CD14-positive monocyte (primary cell): ENCODE results near the gene DLG4. TPM values are rescaled to one million over a fixed set of nuclear protein-coding genes. Genes with fewer than 3 reads are reported as not detected.
A peak's percentile ranks its signal among the peaks of the same experiment; 100 is the strongest.
"Not testable (repeated sequence)": the region's sequence is repeated elsewhere in the genome, so short reads cannot be mapped to it uniquely, and the experiment has no call there.

Experiments used
- DNase-seq, 3 donors: peaks; one replicate each; pipeline ENCODE4 v3.0.0-alpha.2; 2011 to 2022
- H2AFZ ChIP-seq: 2 replicates; pipeline ENCODE4 v1.6.0; 2012; ENCODE audit warnings: mild to moderate bottlenecking, low read depth, low read length, inconsistent platforms; ENCODE audit not compliant: insufficient read depth, poor library complexity, severe bottlenecking
- H3K27ac ChIP-seq, 2 donors: 1 replicate in 1 of 2; 2 replicates in 1 of 2; pipeline ENCODE4 v1.5.1; 2012 to 2013; ENCODE audit warnings: low read length in 2 of 2, control low read depth in 1 of 2, inconsistent platforms in 1 of 2, low read depth in 1 of 2, mild to moderate bottlenecking in 1 of 2
- H3K27me3 ChIP-seq, 2 donors: one replicate each; pipeline versions ENCODE4 v1.6.0 to v1.6.1; 2011 to 2013; ENCODE audit warnings: low read length in 2 of 2; ENCODE audit not compliant: control insufficient read depth in 2 of 2, insufficient read depth in 2 of 2
- H3K36me3 ChIP-seq, 2 donors: replicated peaks in 1 of 2; 1 replicate in 1 of 2; 2 replicates in 1 of 2; pipeline versions ENCODE4 v1.5.1 to v1.6.1; 2012 to 2013; ENCODE audit warnings: low read length in 2 of 2, control low read depth in 1 of 2, inconsistent platforms in 1 of 2, mild to moderate bottlenecking in 1 of 2; ENCODE audit not compliant: insufficient read depth in 2 of 2, control insufficient read depth in 1 of 2
- H3K4me1 ChIP-seq, 2 donors: 1 replicate in 1 of 2; 2 replicates in 1 of 2; pipeline versions ENCODE4 v1.5.1 to v1.6.1; 2012 to 2013; ENCODE audit warnings: low read length in 2 of 2, control low read depth in 1 of 2, inconsistent platforms in 1 of 2, mild to moderate bottlenecking in 1 of 2, moderate library complexity in 1 of 2; ENCODE audit not compliant: insufficient read depth in 2 of 2, control insufficient read depth in 1 of 2
- H3K4me2 ChIP-seq: replicated peaks from 2 replicates; pipeline ENCODE3; 2012; ENCODE audit warnings: low read length, moderate library complexity, mild to moderate bottlenecking; ENCODE audit not compliant: poor library complexity, severe bottlenecking; ENCODE audit errors: extremely low read depth
- H3K4me3 ChIP-seq, 3 experiments: fragments of 200-600 bp in 1 of 3; sonication (generic) in 1 of 3; replicated peaks in 1 of 3; 1 replicate in 2 of 3; 2 replicates in 1 of 3; pipeline ENCODE4 v1.5.1; 2011 to 2013; ENCODE audit warnings: low read length in 3 of 3, mild to moderate bottlenecking in 3 of 3, control low read depth in 2 of 3, low read depth in 2 of 3, inconsistent platforms in 1 of 3, moderate library complexity in 1 of 3
- H3K79me2 ChIP-seq: 2 replicates; pipeline ENCODE4 v1.6.0; 2012; ENCODE audit warnings: mild to moderate bottlenecking, control low read depth, inconsistent platforms, low read length, moderate library complexity; ENCODE audit not compliant: insufficient read depth
- H3K9ac ChIP-seq: 2 replicates; pipeline ENCODE4 v1.6.0; 2017; ENCODE audit warnings: low read length, mild to moderate bottlenecking; ENCODE audit not compliant: insufficient read depth, poor library complexity, severe bottlenecking
- H3K9me3 ChIP-seq, 2 donors: replicated peaks in 1 of 2; 1 replicate in 1 of 2; 2 replicates in 1 of 2; pipeline versions ENCODE4 v1.5.1 to v1.6.1; 2012 to 2013; ENCODE audit warnings: low read length in 2 of 2, control low read depth in 1 of 2; ENCODE audit not compliant: control insufficient read depth in 1 of 2, insufficient read depth in 1 of 2
- H4K20me1 ChIP-seq: 2 replicates; pipeline ENCODE4 v1.6.0; 2012; ENCODE audit warnings: mild to moderate bottlenecking, low read length, control low read depth, moderate library complexity; ENCODE audit not compliant: insufficient read depth
- H3K27ac Mint-ChIP-seq, 7 donors: one replicate each; pipeline ENCODE4 v1.8.0; 2020; ENCODE audit warnings: mild to moderate bottlenecking in 7 of 7, mixed read lengths in 7 of 7, moderate library complexity in 6 of 7, inconsistent platforms in 2 of 7
- H3K27me3 Mint-ChIP-seq, 3 donors: one replicate each; pipeline ENCODE4 v1.8.0; 2021 to 2022; ENCODE audit warnings: low read depth in 3 of 3, mild to moderate bottlenecking in 3 of 3, mixed read lengths in 3 of 3, moderate library complexity in 3 of 3, inconsistent platforms in 1 of 3
- H3K36me3 Mint-ChIP-seq, 2 donors: one replicate each; pipeline ENCODE4 v1.8.0; 2020; ENCODE audit warnings: mixed read lengths in 2 of 2, inconsistent platforms in 1 of 2, mild to moderate bottlenecking in 1 of 2
- H3K4me1 Mint-ChIP-seq: one replicate; pipeline ENCODE4 v1.8.0; 2020; ENCODE audit warnings: mild to moderate bottlenecking, mixed read lengths
- H3K4me3 Mint-ChIP-seq, 2 donors: one replicate each; pipeline ENCODE4 v1.8.0; 2020; ENCODE audit warnings: mild to moderate bottlenecking in 2 of 2, mixed read lengths in 2 of 2, moderate library complexity in 1 of 2
- H3K9me3 Mint-ChIP-seq, 7 donors: one replicate each; pipeline ENCODE4 v1.8.0; 2020 to 2022; ENCODE audit warnings: mixed read lengths in 7 of 7, mild to moderate bottlenecking in 6 of 7, moderate library complexity in 6 of 7, inconsistent platforms in 2 of 7
- WGBS: methylation state at CpG from one replicate; pipeline ENCODE4 v1.1.5; 2013; ENCODE audit warnings: missing lambda C conversion rate; ENCODE audit not compliant: insufficient coverage; 5-methylcytosine and 5-hydroxymethylcytosine counted together
- intact Hi-C, 2 donors: fragments of 100-400 bp; cut with micrococcal nuclease; formaldehyde crosslinking; loops; one replicate each; pipeline versions ENCODE4 v1.15.0 to v1.15.1; 2023
- polyA plus RNA-seq, 3 donors: library from polyadenylated mRNA; depleted of rRNA in 1 of 3; unstranded in 2 of 3; stranded (reverse) in 1 of 3; fragments of 300-500 nt in 2 of 3; fragments of >200 nt in 1 of 3; fragmentation: Illumina TruSeq in 2 of 3; gene quantifications; 1 replicate in 2 of 3; 2 replicates in 1 of 3; pipeline ENCODE4 v1.2.3, GENCODE V29; 2012 to 2021
- TF ChIP-seq, protein P1 (sequence below): fragments of 200-600 bp; IDR thresholded peaks from one replicate; pipeline ENCODE4 v1.8.0; 2022; ENCODE audit warnings: antibody characterized with exemption, mild to moderate bottlenecking

Gene DLG4
- polyA plus RNA-seq, 3 donors: 0.37 to 42.6 (median 0.39) TPM

DNA sequence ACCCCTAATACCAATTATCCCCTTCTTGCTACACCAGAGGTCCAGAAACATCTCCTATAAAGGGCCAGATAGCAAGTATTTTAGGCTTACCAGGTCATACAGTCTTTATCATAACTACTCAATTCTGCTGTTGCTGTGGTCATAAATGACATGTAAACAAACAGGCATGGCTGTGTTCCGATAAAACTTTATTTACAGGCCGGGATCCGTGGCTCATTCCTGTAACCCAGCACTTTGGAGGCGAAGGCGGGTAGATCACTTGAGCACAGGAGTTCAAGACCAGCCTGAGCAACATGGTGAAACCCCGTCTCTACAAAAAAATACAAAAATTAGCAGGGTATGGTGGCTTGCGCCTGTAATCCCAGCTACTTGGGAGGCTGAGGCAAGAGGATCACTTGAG is 52.8 kb downstream of the DLG4 start:
- peaks cover 0 to 5% (median 0%) of the 10 kb centered on the region in 3 donors for H3K27me3 Mint-ChIP-seq

DNA sequence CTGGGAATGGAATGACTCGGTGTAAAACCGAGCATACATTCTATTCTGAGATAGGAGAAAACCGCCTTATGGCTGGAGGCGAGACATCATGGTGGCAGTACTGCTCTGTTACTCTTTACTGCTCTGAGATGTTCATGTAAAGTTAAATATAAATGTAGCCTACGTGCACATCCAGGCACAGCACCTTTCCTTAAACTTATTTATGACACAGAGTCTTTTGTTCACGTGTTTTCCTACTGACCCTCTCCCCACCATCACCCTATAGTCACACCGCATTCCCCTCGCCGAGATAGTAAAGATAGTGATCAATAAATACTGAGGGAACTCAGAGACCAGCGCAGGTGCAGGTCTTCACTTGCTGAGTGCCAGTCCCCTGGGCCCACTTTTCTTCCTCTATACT is 60.1 kb downstream of the DLG4 start:
- peaks cover 4 to 13% (median 5%) of the 10 kb centered on the region in 7 donors for H3K9me3 Mint-ChIP-seq
- H3K27me3 ChIP-seq, H3K9me3 ChIP-seq, H3K4me3 ChIP-seq, H3K4me3 Mint-ChIP-seq, H3K27me3 Mint-ChIP-seq, H3K79me2 ChIP-seq, intact Hi-C loops, DNase-seq, H3K27ac ChIP-seq, H3K9ac ChIP-seq, H3K4me2 ChIP-seq, H4K20me1 ChIP-seq, H3K36me3 ChIP-seq: not testable (repeated sequence)
- WGBS: 0% methylated on average over 1 of the region's 10 CpGs
- H3K27ac Mint-ChIP-seq: peak overlapping the region in 2 of 7 donors; percentile 58 to 72
- Histone ChIP-seq H2AFZ (peak overlapping the region; percentile 12), H3K4me1 (peaks cover 21 to 32% of the 10 kb centered on the region in 2 donors)
- H3K4me1 Mint-ChIP-seq: peaks cover 37% of the 10 kb centered on the region
- H3K36me3 Mint-ChIP-seq: peaks cover 13 to 39% of the 10 kb centered on the region in 2 donors

More for the DNA sequence above, 52.8 kb downstream of the DLG4 start:
- no peak overlapping the region for H2AFZ ChIP-seq
- TF ChIP-seq, protein P1, sequence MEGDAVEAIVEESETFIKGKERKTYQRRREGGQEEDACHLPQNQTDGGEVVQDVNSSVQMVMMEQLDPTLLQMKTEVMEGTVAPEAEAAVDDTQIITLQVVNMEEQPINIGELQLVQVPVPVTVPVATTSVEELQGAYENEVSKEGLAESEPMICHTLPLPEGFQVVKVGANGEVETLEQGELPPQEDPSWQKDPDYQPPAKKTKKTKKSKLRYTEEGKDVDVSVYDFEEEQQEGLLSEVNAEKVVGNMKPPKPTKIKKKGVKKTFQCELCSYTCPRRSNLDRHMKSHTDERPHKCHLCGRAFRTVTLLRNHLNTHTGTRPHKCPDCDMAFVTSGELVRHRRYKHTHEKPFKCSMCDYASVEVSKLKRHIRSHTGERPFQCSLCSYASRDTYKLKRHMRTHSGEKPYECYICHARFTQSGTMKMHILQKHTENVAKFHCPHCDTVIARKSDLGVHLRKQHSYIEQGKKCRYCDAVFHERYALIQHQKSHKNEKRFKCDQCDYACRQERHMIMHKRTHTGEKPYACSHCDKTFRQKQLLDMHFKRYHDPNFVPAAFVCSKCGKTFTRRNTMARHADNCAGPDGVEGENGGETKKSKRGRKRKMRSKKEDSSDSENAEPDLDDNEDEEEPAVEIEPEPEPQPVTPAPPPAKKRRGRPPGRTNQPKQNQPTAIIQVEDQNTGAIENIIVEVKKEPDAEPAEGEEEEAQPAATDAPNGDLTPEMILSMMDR: no peak
- peak overlapping the region; percentile 8 to 82 for H3K27ac ChIP-seq
- no peaks in the 10 kb centered on the region for H4K20me1 ChIP-seq
- H3K36me3 Mint-ChIP-seq: peaks cover 24 to 49% of the 10 kb centered on the region in 2 donors
- H3K4me3 Mint-ChIP-seq: no peak overlapping the region
- H3K27me3 ChIP-seq: no peaks in the 10 kb centered on the region
- H3K9me3 Mint-ChIP-seq: peaks cover 0 to 13% (median 0%) of the 10 kb centered on the region in 7 donors
- peaks cover 0 to 8% of the 10 kb centered on the region in 2 donors for H3K36me3 ChIP-seq
- H3K9ac ChIP-seq: no peak overlapping the region
- intact Hi-C loops: no loop called here
- no peaks in the 10 kb centered on the region for H3K9me3 ChIP-seq
- no peak for DNase-seq
- H3K4me2 ChIP-seq: no peak overlapping the region
- peaks cover 65 to 76% of the 10 kb centered on the region in 2 donors for H3K4me1 ChIP-seq
- peak overlapping the region in 1 of 3 experiments; percentile 51 for H3K4me3 ChIP-seq
- H3K27ac Mint-ChIP-seq: peak overlapping the region in 5 of 7 donors; percentile 32 to 94 (median 83)
- WGBS: 97% methylated on average over 7 of the region's 7 CpGs
- peaks cover 55% of the 10 kb centered on the region for H3K4me1 Mint-ChIP-seq
- H3K79me2 ChIP-seq: peaks cover 44% of the 10 kb centered on the region

DNA sequence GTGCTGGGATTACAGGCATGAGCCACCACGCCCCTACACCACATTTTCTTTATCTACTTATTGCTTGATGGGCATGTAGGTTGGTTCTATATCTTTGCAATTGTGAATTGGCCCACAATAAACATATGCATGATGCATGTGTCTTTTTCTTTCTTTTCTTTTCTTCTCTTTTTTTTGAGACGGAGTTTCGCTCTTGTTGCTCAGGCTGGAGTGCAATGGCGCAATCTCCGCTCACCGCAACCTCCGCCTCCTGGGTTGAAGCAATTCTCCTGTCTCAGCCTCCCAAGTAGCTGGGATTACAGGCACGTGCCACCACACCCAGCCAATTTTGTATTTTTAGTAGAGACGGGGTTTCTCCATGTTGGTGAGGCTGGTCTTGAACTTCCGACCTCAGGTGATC is 61.2 kb downstream of the DLG4 start:
- intact Hi-C loops, H3K27me3 Mint-ChIP-seq, H2AFZ ChIP-seq, H3K9me3 ChIP-seq, H3K27me3 ChIP-seq, H3K9ac ChIP-seq, H3K36me3 ChIP-seq, H3K4me3 ChIP-seq, H3K4me2 ChIP-seq, H3K79me2 ChIP-seq, H4K20me1 ChIP-seq: not testable (repeated sequence)
- H3K4me1 Mint-ChIP-seq: peaks cover 41% of the 10 kb centered on the region
- 28% methylated on average over 3 of the region's 10 CpGs for WGBS
- H3K9me3 Mint-ChIP-seq: peaks cover 4 to 13% (median 5%) of the 10 kb centered on the region in 7 donors
- H3K4me1 ChIP-seq: peaks cover 21 to 26% of the 10 kb centered on the region in 2 donors
- peak overlapping the region in 1 of 2 donors; percentile 57 for H3K4me3 Mint-ChIP-seq
- peaks cover 14 to 29% of the 10 kb centered on the region in 2 donors for H3K36me3 Mint-ChIP-seq
- peak in 1 of 3 donors; percentile 38 for DNase-seq
- H3K27ac ChIP-seq: peak overlapping the region; percentile 18 to 41
- H3K27ac Mint-ChIP-seq: peak overlapping the region; percentile 50 to 90 (median 79)
